CD4-positive, alpha-beta T cell treated with Interleukin-17A for 1 hour (primary cell): ENCODE measurements around the gene SBNO1.
"Not testable (repeated sequence)": the region's sequence is repeated elsewhere in the genome, so short reads cannot be mapped to it uniquely, and the experiment has no call there.

Experiments used
- DNase-seq: peaks from one replicate; pipeline ENCODE4 v3.0.0-alpha.2; 2020

SBNO1 gene

DNA sequence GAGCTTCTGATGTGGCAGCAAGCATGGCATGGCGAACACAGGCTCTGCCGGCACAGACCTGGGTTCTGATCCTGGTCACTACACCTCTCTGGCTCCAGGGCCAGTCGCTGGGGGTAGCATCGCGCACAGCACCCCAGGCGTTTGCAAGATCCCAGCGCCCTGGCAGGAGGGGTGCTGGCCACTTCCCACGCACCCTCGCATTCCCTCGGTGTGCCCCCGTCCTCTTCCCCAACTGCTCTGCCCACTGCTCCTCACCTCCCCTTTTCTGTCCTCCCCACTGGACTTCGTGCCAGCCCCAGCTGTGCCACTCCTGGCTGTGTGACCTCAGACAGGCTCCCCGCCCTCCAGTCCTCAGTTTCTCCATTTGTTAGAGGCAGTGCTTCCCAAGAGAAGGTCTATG, 95.8 kb downstream of the SBNO1 start:
- no peak for DNase-seq

GRCh38 chr12:123267991-123268843, 96.4 kb downstream of the SBNO1 start:
- no peak for DNase-seq

DNA sequence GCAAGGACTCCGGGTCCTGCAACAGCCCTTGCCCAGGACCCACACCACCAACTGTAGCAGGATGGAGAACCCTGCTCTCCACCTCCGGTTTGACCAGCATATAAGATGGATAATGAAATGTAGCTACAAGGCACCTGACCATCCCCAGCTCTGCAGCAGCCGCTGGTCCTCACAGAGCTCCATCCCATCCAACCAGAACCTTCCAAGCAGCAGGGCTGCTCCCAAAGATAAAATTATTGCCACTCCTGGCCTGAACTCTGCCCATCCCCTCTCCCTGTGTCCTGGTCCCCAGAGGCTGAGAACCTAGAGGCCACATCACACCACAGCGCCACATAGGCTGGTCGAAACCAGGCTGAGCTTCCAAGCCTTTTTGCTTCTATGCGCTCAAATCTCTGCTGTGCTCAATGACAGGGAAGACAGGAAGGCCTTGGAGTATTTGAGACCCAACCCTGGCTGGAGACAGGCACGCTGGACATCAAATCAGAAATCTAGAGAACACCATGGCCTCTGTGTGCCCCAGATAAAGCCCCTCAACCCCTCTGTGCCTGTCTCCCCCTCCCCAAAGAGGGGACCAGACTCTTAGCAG, 97.2 kb downstream of the SBNO1 start:
- DNase-seq = no peak

- no peak for DNase-seq
These were observed 97.9 kb downstream of the SBNO1 start for GRCh38 chr12:123266679-123267277.

- no peak for DNase-seq
These were observed 98.6 kb downstream of the SBNO1 start for GRCh38 chr12:123265851-123266678.

DNA sequence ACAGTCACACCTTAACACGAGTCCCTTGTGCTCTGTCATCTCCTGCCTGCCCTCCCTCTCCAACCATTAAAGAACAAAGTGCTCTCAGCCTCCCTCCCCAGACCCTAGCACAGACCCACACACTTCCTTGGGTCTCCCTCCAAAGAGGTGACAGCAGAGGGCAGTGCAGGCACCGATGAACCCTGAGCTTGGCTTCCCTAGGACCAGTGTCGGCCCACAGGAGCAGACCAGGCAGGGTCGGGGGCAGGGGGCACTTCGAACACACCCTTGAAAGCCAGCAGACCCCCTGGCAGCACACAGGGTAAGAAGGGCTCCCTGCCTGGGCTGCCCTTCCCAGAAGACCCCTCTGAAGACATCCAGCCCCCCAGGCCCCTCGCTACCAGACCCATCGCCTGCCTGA, 100.0 kb downstream of the SBNO1 start:
- DNase-seq = no peak

- no peak for DNase-seq
These were observed 101.3 kb downstream of the SBNO1 start for GRCh38 chr12:123263196-123263817.

- DNase-seq = no peak
These were observed 103.5 kb downstream of the SBNO1 start for GRCh38 chr12:123261196-123261595.

DNA sequence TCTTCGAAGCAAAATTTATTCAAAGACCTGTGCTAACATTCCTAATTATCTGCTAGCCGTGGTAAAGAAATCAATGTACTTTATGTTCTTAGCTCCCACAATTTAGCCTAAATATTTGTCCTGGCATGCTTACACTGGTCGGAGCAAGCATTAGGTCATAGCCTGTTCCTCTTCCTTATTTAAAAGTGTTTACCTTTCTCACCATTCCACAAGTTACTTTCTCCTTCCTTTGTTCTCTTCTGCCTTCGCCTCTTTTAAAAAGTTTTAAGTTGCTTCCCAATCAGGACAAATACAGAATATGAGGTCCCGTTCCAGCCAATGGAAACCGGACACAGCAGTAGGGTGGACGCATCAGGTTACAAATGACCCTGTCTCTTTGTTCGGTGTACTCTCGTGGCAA, 104.6 kb downstream of the SBNO1 start:
- no peak for DNase-seq

DNA sequence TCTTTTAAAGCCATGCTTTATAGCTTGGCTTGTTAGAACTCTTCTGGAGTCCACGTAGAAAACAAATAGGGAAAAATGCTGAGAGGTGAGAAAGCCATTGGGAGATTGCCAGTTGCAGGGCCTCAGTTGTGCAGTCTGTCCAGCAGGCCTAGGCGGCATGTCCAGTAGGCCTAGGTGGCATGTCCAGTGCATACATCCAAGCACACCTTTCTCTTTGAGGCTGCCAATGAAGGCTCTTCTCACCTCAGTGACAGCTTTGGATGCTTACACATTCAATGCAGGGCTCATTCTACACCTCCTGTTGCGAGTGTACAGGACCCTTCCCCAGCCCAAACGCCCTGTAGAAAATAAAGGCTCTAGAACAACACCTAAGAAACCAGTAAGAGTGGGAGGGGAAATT, 106.1 kb downstream of the SBNO1 start:
- DNase-seq = no peak

GRCh38 chr12:123254853-123255446, 109.7 kb downstream of the SBNO1 start:
- no peak for DNase-seq

- DNase-seq = no peak
These were observed 110.8 kb downstream of the SBNO1 start for GRCh38 chr12:123253641-123254459.

- not testable (repeated sequence) for DNase-seq
These were observed 112.3 kb downstream of the SBNO1 start for GRCh38 chr12:123252365-123252764.

GRCh38 chr12:123251403-123252076, 113.1 kb downstream of the SBNO1 start:
- no peak for DNase-seq

GRCh38 chr12:123250471-123251383, 113.9 kb downstream of the SBNO1 start:
- DNase-seq = no peak

- DNase-seq = not testable (repeated sequence)
These were observed 115.5 kb downstream of the SBNO1 start for GRCh38 chr12:123248996-123249741.

- not testable (repeated sequence) for DNase-seq
These were observed 116.5 kb downstream of the SBNO1 start for GRCh38 chr12:123248129-123248528.

- DNase-seq = no peak
These were observed 119.0 kb downstream of the SBNO1 start for GRCh38 chr12:123245678-123246077.
